CD14-positive monocyte (primary cell): ENCODE measurements around the gene SETD4. TPM values are rescaled to one million over a fixed set of nuclear protein-coding genes. Genes with fewer than 3 reads are reported as not detected.

Source experiments
- DNase-seq, 3 donors: peaks; one replicate each; pipeline ENCODE4 v3.0.0-alpha.2; 2011 to 2022
- H2AFZ ChIP-seq: 2 replicates; pipeline ENCODE4 v1.6.0; 2012; ENCODE audit warnings: mild to moderate bottlenecking, low read depth, low read length, inconsistent platforms; ENCODE audit not compliant: insufficient read depth, poor library complexity, severe bottlenecking
- H3K27ac ChIP-seq, 2 donors: 1 replicate in 1 of 2; 2 replicates in 1 of 2; pipeline ENCODE4 v1.5.1; 2012 to 2013; ENCODE audit warnings: low read length in 2 of 2, control low read depth in 1 of 2, inconsistent platforms in 1 of 2, low read depth in 1 of 2, mild to moderate bottlenecking in 1 of 2
- H3K27me3 ChIP-seq, 2 donors: one replicate each; pipeline versions ENCODE4 v1.6.0 to v1.6.1; 2011 to 2013; ENCODE audit warnings: low read length in 2 of 2; ENCODE audit not compliant: control insufficient read depth in 2 of 2, insufficient read depth in 2 of 2
- H3K36me3 ChIP-seq, 2 donors: replicated peaks in 1 of 2; 1 replicate in 1 of 2; 2 replicates in 1 of 2; pipeline versions ENCODE4 v1.5.1 to v1.6.1; 2012 to 2013; ENCODE audit warnings: low read length in 2 of 2, control low read depth in 1 of 2, inconsistent platforms in 1 of 2, mild to moderate bottlenecking in 1 of 2; ENCODE audit not compliant: insufficient read depth in 2 of 2, control insufficient read depth in 1 of 2
- H3K4me1 ChIP-seq, 2 donors: 1 replicate in 1 of 2; 2 replicates in 1 of 2; pipeline versions ENCODE4 v1.5.1 to v1.6.1; 2012 to 2013; ENCODE audit warnings: low read length in 2 of 2, control low read depth in 1 of 2, inconsistent platforms in 1 of 2, mild to moderate bottlenecking in 1 of 2, moderate library complexity in 1 of 2; ENCODE audit not compliant: insufficient read depth in 2 of 2, control insufficient read depth in 1 of 2
- H3K4me2 ChIP-seq: replicated peaks from 2 replicates; pipeline ENCODE3; 2012; ENCODE audit warnings: low read length, moderate library complexity, mild to moderate bottlenecking; ENCODE audit not compliant: poor library complexity, severe bottlenecking; ENCODE audit errors: extremely low read depth
- H3K4me3 ChIP-seq, 3 experiments: fragments of 200-600 bp in 1 of 3; sonication (generic) in 1 of 3; replicated peaks in 1 of 3; 1 replicate in 2 of 3; 2 replicates in 1 of 3; pipeline ENCODE4 v1.5.1; 2011 to 2013; ENCODE audit warnings: low read length in 3 of 3, mild to moderate bottlenecking in 3 of 3, control low read depth in 2 of 3, low read depth in 2 of 3, inconsistent platforms in 1 of 3, moderate library complexity in 1 of 3
- H3K79me2 ChIP-seq: 2 replicates; pipeline ENCODE4 v1.6.0; 2012; ENCODE audit warnings: mild to moderate bottlenecking, control low read depth, inconsistent platforms, low read length, moderate library complexity; ENCODE audit not compliant: insufficient read depth
- H3K9ac ChIP-seq: 2 replicates; pipeline ENCODE4 v1.6.0; 2017; ENCODE audit warnings: low read length, mild to moderate bottlenecking; ENCODE audit not compliant: insufficient read depth, poor library complexity, severe bottlenecking
- H3K9me3 ChIP-seq, 2 donors: replicated peaks in 1 of 2; 1 replicate in 1 of 2; 2 replicates in 1 of 2; pipeline versions ENCODE4 v1.5.1 to v1.6.1; 2012 to 2013; ENCODE audit warnings: low read length in 2 of 2, control low read depth in 1 of 2; ENCODE audit not compliant: control insufficient read depth in 1 of 2, insufficient read depth in 1 of 2
- H4K20me1 ChIP-seq: 2 replicates; pipeline ENCODE4 v1.6.0; 2012; ENCODE audit warnings: mild to moderate bottlenecking, low read length, control low read depth, moderate library complexity; ENCODE audit not compliant: insufficient read depth
- H3K27ac Mint-ChIP-seq, 7 donors: one replicate each; pipeline ENCODE4 v1.8.0; 2020; ENCODE audit warnings: mild to moderate bottlenecking in 7 of 7, mixed read lengths in 7 of 7, moderate library complexity in 6 of 7, inconsistent platforms in 2 of 7
- H3K27me3 Mint-ChIP-seq, 3 donors: one replicate each; pipeline ENCODE4 v1.8.0; 2021 to 2022; ENCODE audit warnings: low read depth in 3 of 3, mild to moderate bottlenecking in 3 of 3, mixed read lengths in 3 of 3, moderate library complexity in 3 of 3, inconsistent platforms in 1 of 3
- H3K36me3 Mint-ChIP-seq, 2 donors: one replicate each; pipeline ENCODE4 v1.8.0; 2020; ENCODE audit warnings: mixed read lengths in 2 of 2, inconsistent platforms in 1 of 2, mild to moderate bottlenecking in 1 of 2
- H3K4me1 Mint-ChIP-seq: one replicate; pipeline ENCODE4 v1.8.0; 2020; ENCODE audit warnings: mild to moderate bottlenecking, mixed read lengths
- H3K4me3 Mint-ChIP-seq, 2 donors: one replicate each; pipeline ENCODE4 v1.8.0; 2020; ENCODE audit warnings: mild to moderate bottlenecking in 2 of 2, mixed read lengths in 2 of 2, moderate library complexity in 1 of 2
- H3K9me3 Mint-ChIP-seq, 7 donors: one replicate each; pipeline ENCODE4 v1.8.0; 2020 to 2022; ENCODE audit warnings: mixed read lengths in 7 of 7, mild to moderate bottlenecking in 6 of 7, moderate library complexity in 6 of 7, inconsistent platforms in 2 of 7
- whole genome bisulfite sequencing: methylation state at CpG from one replicate; pipeline ENCODE4 v1.1.5; 2013; ENCODE audit warnings: missing lambda C conversion rate; ENCODE audit not compliant: insufficient coverage; 5-methylcytosine and 5-hydroxymethylcytosine counted together
- intact Hi-C, 2 donors: fragments of 100-400 bp; cut with micrococcal nuclease; formaldehyde crosslinking; loops; one replicate each; pipeline versions ENCODE4 v1.15.0 to v1.15.1; 2023
- polyA plus RNA-seq, 3 donors: library from polyadenylated mRNA; depleted of rRNA in 1 of 3; unstranded in 2 of 3; stranded (reverse) in 1 of 3; fragments of 300-500 nt in 2 of 3; fragments of >200 nt in 1 of 3; fragmentation: Illumina TruSeq in 2 of 3; gene quantifications; 1 replicate in 2 of 3; 2 replicates in 1 of 3; pipeline ENCODE4 v1.2.3, GENCODE V29; 2012 to 2021
- TF ChIP-seq, protein P1 (sequence below): fragments of 200-600 bp; IDR thresholded peaks from one replicate; pipeline ENCODE4 v1.8.0; 2022; ENCODE audit warnings: antibody characterized with exemption, mild to moderate bottlenecking

The SETD4 gene
- polyA plus RNA-seq, 3 donors: 4.1 to 10.8 (median 4.3) TPM

DNA sequence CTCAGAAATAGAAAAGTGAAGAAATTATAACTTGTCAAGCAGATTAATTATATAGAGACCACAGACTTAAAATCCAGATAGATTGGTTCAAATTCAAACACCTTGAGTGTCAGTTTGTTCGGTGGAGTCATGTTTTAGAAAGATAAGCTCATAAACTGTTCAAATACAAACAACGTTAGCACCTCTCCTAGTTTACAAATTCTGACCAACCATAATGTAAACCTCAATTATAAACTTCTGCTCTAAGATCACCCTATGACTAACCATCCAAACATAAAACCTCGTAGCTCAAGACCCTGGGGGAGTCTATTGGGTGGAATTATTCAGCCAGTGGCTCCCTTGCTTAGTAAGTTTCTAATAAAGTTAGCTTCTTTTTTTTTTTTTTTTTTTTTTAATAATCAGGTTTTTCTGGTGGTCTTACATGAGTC, 21.9 kb upstream of the SETD4 start:
- no peak overlapping the region for H3K27ac ChIP-seq
- peaks cover 28% of the 10 kb centered on the region in 2 donors for H3K4me1 ChIP-seq
- H3K36me3 ChIP-seq: no peaks in the 10 kb centered on the region
- H3K4me2 ChIP-seq: no peak overlapping the region
- no peak overlapping the region for H2AFZ ChIP-seq
- no peak for DNase-seq
- no peaks in the 10 kb centered on the region for H4K20me1 ChIP-seq
- Mint-ChIP-seq H3K27ac (no peak overlapping the region), H3K36me3 (peaks cover 0 to 2% of the 10 kb centered on the region in 2 donors), H3K4me3 (no peak overlapping the region), H3K27me3 (peaks cover 0 to 3% (median 0%) of the 10 kb centered on the region in 3 donors), H3K4me1 (peaks cover 28% of the 10 kb centered on the region), H3K9me3 (peaks cover 0 to 7% (median 0%) of the 10 kb centered on the region in 7 donors)
- intact Hi-C loops: no loop called here
- H3K27me3 ChIP-seq: no peaks in the 10 kb centered on the region
- H3K9me3 ChIP-seq: no peaks in the 10 kb centered on the region
- H3K4me3 ChIP-seq: no peak overlapping the region
- no peaks in the 10 kb centered on the region for H3K79me2 ChIP-seq
- no peak overlapping the region for H3K9ac ChIP-seq
- TF ChIP-seq, protein P1, sequence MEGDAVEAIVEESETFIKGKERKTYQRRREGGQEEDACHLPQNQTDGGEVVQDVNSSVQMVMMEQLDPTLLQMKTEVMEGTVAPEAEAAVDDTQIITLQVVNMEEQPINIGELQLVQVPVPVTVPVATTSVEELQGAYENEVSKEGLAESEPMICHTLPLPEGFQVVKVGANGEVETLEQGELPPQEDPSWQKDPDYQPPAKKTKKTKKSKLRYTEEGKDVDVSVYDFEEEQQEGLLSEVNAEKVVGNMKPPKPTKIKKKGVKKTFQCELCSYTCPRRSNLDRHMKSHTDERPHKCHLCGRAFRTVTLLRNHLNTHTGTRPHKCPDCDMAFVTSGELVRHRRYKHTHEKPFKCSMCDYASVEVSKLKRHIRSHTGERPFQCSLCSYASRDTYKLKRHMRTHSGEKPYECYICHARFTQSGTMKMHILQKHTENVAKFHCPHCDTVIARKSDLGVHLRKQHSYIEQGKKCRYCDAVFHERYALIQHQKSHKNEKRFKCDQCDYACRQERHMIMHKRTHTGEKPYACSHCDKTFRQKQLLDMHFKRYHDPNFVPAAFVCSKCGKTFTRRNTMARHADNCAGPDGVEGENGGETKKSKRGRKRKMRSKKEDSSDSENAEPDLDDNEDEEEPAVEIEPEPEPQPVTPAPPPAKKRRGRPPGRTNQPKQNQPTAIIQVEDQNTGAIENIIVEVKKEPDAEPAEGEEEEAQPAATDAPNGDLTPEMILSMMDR: no peak
- no CpG with 5 or more reads among the region's 3 CpGs for WGBS

DNA sequence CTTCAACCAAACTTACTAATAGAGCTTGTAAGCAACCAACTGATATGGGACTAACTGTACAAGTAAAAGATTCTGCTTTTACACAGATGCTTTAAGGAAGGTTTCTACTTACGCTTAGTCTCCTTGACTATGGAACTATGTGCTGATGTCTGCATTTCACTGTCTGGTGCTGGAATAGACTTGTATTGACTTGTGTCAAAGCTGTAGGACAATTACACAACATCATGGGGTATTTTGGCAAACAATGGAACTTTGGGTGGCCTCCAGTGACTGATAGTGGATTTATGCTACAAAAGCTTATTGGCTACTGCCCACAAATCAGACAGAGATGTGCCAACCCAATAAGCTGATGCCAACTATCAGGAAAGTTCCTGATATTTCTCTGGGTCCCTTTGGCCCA, 20.1 kb upstream of the SETD4 start:
- WGBS: no CpG with 5 or more reads among the region's 1 CpG

More for the DNA sequence above, 20.1 kb upstream of the SETD4 start:
- no peaks in the 10 kb centered on the region for H3K9me3 ChIP-seq
- H3K27me3 Mint-ChIP-seq: peaks cover 0 to 3% (median 0%) of the 10 kb centered on the region in 3 donors
- H4K20me1 ChIP-seq: no peaks in the 10 kb centered on the region
- H3K9me3 Mint-ChIP-seq: peaks cover 0 to 7% (median 0%) of the 10 kb centered on the region in 7 donors
- H3K27ac ChIP-seq: no peak overlapping the region
- intact Hi-C loops: no loop called here
- peaks cover 34 to 37% of the 10 kb centered on the region in 2 donors for H3K4me1 ChIP-seq
- H3K79me2 ChIP-seq: no peaks in the 10 kb centered on the region
- H3K4me1 Mint-ChIP-seq: peaks cover 38% of the 10 kb centered on the region
- H3K4me3 Mint-ChIP-seq: no peak overlapping the region
- no peak overlapping the region for H3K4me3 ChIP-seq
- TF ChIP-seq, protein P1: no peak
- peaks cover 2 to 4% of the 10 kb centered on the region in 2 donors for H3K36me3 Mint-ChIP-seq
- no peak overlapping the region for H3K27ac Mint-ChIP-seq
- H3K36me3 ChIP-seq: no peaks in the 10 kb centered on the region
- no peak overlapping the region for H3K4me2 ChIP-seq
- no peak for DNase-seq
- H3K27me3 ChIP-seq: no peaks in the 10 kb centered on the region
- peak overlapping the region; percentile 47 for H2AFZ ChIP-seq
- H3K9ac ChIP-seq: no peak overlapping the region
